Skeletal muscle satellite cell (primary cell): Measurements from ENCODE around the gene NCKAP5L.
A peak's percentile ranks its signal among the peaks of the same experiment; 100 is the strongest.

Experiments used
- H3K27me3 ChIP-seq: 2 replicates; pipeline ENCODE4 v1.7.0; 2013; ENCODE audit warnings: low read length; ENCODE audit not compliant: control insufficient read depth, insufficient read depth
- H3K36me3 ChIP-seq: 2 replicates; pipeline ENCODE4 v1.7.0; 2013; ENCODE audit warnings: mild to moderate bottlenecking, control low read depth, low read length; ENCODE audit not compliant: insufficient read depth
- H3K4me1 ChIP-seq: 2 replicates; pipeline ENCODE4 v1.7.0; 2013; ENCODE audit warnings: low read length; ENCODE audit not compliant: control insufficient read depth, insufficient read depth
- H3K4me2 ChIP-seq: 2 replicates; pipeline ENCODE4 v1.7.0; 2013; ENCODE audit warnings: mild to moderate bottlenecking, low read length
- H3K4me3 ChIP-seq: 2 replicates; pipeline ENCODE4 v1.7.0; 2013; ENCODE audit warnings: low read length
- H3K9ac ChIP-seq: 2 replicates; pipeline ENCODE4 v1.7.0; 2013; ENCODE audit warnings: mild to moderate bottlenecking, low read depth, low read length, moderate library complexity
- H3K9me3 ChIP-seq: replicated peaks from 2 replicates; pipeline ENCODE4 v1.7.0; 2013; ENCODE audit warnings: mild to moderate bottlenecking, control low read depth, low read length

Gene NCKAP5L

GRCh38 chr12:49819786-49820185, 8.4 kb downstream of the NCKAP5L start:
- H3K4me3 ChIP-seq, result no peak overlapping the region
- H3K36me3 ChIP-seq, result peaks cover 20% of the 10 kb centered on the region
- no peaks in the 10 kb centered on the region for H3K27me3 ChIP-seq
- no peak overlapping the region for H3K4me2 ChIP-seq
- H3K4me1 ChIP-seq, result peaks cover 31% of the 10 kb centered on the region
- no peak overlapping the region for H3K9ac ChIP-seq
- H3K9me3 ChIP-seq, result no peaks in the 10 kb centered on the region

- Histone ChIP-seq H3K27me3 (no peaks in the 10 kb centered on the region), H3K9ac (no peak overlapping the region), H3K36me3 (peaks cover 20% of the 10 kb centered on the region), H3K4me3 (no peak overlapping the region), H3K9me3 (no peaks in the 10 kb centered on the region), H3K4me2 (no peak overlapping the region), H3K4me1 (peaks cover 19% of the 10 kb centered on the region)
Measured at GRCh38 chr12:49818241-49818895, 9.8 kb downstream of the NCKAP5L start.

- Histone ChIP-seq H3K4me2 (no peak overlapping the region), H3K27me3 (no peaks in the 10 kb centered on the region), H3K9me3 (no peaks in the 10 kb centered on the region), H3K9ac (no peak overlapping the region), H3K36me3 (peaks cover 8% of the 10 kb centered on the region), H3K4me3 (no peak overlapping the region), H3K4me1 (peaks cover 21% of the 10 kb centered on the region)
Measured at GRCh38 chr12:49813131-49813530, 15.1 kb downstream of the NCKAP5L start.

- Histone ChIP-seq H3K9me3 (no peaks in the 10 kb centered on the region), H3K9ac (no peak overlapping the region), H3K4me2 (no peak overlapping the region)
Measured at GRCh38 chr12:49811961-49812401, 16.2 kb downstream of the NCKAP5L start.

GRCh38 chr12:49811136-49811535, 17.1 kb downstream of the NCKAP5L start:
- Histone ChIP-seq H3K4me3 (no peak overlapping the region), H3K4me2 (no peak overlapping the region), H3K27me3 (no peaks in the 10 kb centered on the region), H3K9ac (no peak overlapping the region), H3K4me1 (peaks cover 21% of the 10 kb centered on the region), H3K36me3 (peaks cover 14% of the 10 kb centered on the region), H3K9me3 (no peaks in the 10 kb centered on the region)

More at GRCh38 chr12:49811961-49812401, 16.2 kb downstream of the NCKAP5L start:
- peaks cover 21% of the 10 kb centered on the region for H3K4me1 ChIP-seq
- H3K4me3 ChIP-seq, result no peak overlapping the region
- H3K36me3 ChIP-seq, result peaks cover 13% of the 10 kb centered on the region
- no peaks in the 10 kb centered on the region for H3K27me3 ChIP-seq

GRCh38 chr12:49809906-49810389, 18.3 kb downstream of the NCKAP5L start:
- no peak overlapping the region for H3K4me3 ChIP-seq
- no peaks in the 10 kb centered on the region for H3K9me3 ChIP-seq
- peaks cover 21% of the 10 kb centered on the region for H3K4me1 ChIP-seq
- no peaks in the 10 kb centered on the region for H3K27me3 ChIP-seq
- H3K9ac ChIP-seq, result peak overlapping the region; percentile 52
- peak overlapping the region; percentile 57 for H3K4me2 ChIP-seq
- H3K36me3 ChIP-seq, result peaks cover 17% of the 10 kb centered on the region

- Histone ChIP-seq H3K9me3 (no peaks in the 10 kb centered on the region), H3K27me3 (no peaks in the 10 kb centered on the region), H3K4me3 (no peak overlapping the region), H3K4me1 (peaks cover 21% of the 10 kb centered on the region), H3K9ac (peak overlapping the region; percentile 52), H3K36me3 (peaks cover 22% of the 10 kb centered on the region), H3K4me2 (peak overlapping the region; percentile 57)
Measured at GRCh38 chr12:49809381-49809905, 18.8 kb downstream of the NCKAP5L start.

- Histone ChIP-seq H3K9ac (peak overlapping the region; percentile 52), H3K27me3 (no peaks in the 10 kb centered on the region), H3K9me3 (no peaks in the 10 kb centered on the region), H3K36me3 (peaks cover 27% of the 10 kb centered on the region), H3K4me2 (peak overlapping the region; percentile 57), H3K4me1 (peaks cover 21% of the 10 kb centered on the region), H3K4me3 (peak overlapping the region; percentile 43)
Measured at GRCh38 chr12:49808686-49809380, 19.4 kb downstream of the NCKAP5L start.

GRCh38 chr12:49807991-49808580, 20.1 kb downstream of the NCKAP5L start:
- Histone ChIP-seq H3K36me3 (peaks cover 34% of the 10 kb centered on the region), H3K27me3 (no peaks in the 10 kb centered on the region), H3K4me2 (no peak overlapping the region), H3K9me3 (no peaks in the 10 kb centered on the region), H3K9ac (no peak overlapping the region), H3K4me3 (no peak overlapping the region), H3K4me1 (peaks cover 21% of the 10 kb centered on the region)

GRCh38 chr12:49806877-49807276, 21.3 kb downstream of the NCKAP5L start:
- Histone ChIP-seq H3K9me3 (no peaks in the 10 kb centered on the region), H3K4me2 (no peak overlapping the region), H3K36me3 (peaks cover 43% of the 10 kb centered on the region), H3K4me3 (no peak overlapping the region), H3K4me1 (peaks cover 21% of the 10 kb centered on the region), H3K27me3 (no peaks in the 10 kb centered on the region), H3K9ac (no peak overlapping the region)

- Histone ChIP-seq H3K4me3 (no peak overlapping the region), H3K36me3 (peaks cover 48% of the 10 kb centered on the region), H3K9ac (no peak overlapping the region), H3K27me3 (no peaks in the 10 kb centered on the region), H3K4me2 (no peak overlapping the region), H3K9me3 (no peaks in the 10 kb centered on the region), H3K4me1 (peaks cover 21% of the 10 kb centered on the region)
Measured at GRCh38 chr12:49806321-49806813, 21.8 kb downstream of the NCKAP5L start.
